Measurements from ENCODE around the gene PLEKHA1. TPM values are rescaled to one million over a fixed set of nuclear protein-coding genes. Genes with fewer than 3 reads are reported as not detected.
A peak's percentile ranks its signal among the peaks of the same experiment; 100 is the strongest.

The PLEKHA1 gene
- total RNA-seq, 1 donor from 2014 or later, result 50.4 TPM

DNA sequence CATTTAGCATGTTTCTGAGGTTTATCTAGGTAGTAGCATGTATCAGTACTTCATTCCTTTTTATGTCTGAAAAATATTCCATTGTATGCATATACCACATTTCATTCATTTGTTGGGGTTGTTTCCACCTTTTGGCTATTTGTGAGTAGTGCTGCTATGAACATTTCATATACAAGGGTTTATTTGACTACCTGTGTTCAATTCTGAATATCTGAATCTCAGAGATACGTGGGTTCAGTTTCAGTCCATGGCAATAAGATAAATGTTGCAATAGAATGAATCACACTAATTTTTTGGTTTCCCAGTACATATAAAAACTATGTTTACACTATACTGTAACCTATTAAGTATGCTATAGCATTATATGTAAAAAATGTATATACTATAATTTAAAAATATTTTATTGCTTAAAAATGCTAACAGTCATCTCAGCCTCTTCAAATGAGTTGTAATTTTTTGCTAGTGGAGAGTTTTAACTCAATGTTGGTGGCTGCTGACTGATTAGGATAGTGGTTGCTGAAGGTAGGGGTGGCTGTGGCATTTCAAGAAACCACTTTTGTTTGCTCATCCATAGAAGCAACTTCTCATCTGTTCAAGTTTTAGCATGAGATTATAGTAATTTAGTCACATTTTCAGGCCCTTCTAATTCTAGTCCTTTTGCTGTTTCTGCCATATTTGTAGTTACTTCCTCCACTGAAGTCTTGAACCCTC lies 13.9 kb downstream of the PLEKHA1 start:
- H3K4me1 ChIP-seq, result peaks cover 62% of the 10 kb centered on the region
- no peak for TF ChIP-seq CTCF (IDR thresholded peaks at IDR 0.05; ENCODE audit: borderline replicate concordance)
- DNase-seq, result no peak
- H3K9me3 ChIP-seq (replicated peaks), result peaks cover 4% of the 10 kb centered on the region
- H3K27me3 ChIP-seq (ENCODE audit: low read depth), result no peaks in the 10 kb centered on the region
- intact Hi-C loops (cut with micrococcal nuclease), result no loop called here
- H3K27ac ChIP-seq (replicated peaks), result no peak overlapping the region
- H3K36me3 ChIP-seq, result peaks cover 5% of the 10 kb centered on the region
- no peak overlapping the region for H3K4me3 ChIP-seq

DNA sequence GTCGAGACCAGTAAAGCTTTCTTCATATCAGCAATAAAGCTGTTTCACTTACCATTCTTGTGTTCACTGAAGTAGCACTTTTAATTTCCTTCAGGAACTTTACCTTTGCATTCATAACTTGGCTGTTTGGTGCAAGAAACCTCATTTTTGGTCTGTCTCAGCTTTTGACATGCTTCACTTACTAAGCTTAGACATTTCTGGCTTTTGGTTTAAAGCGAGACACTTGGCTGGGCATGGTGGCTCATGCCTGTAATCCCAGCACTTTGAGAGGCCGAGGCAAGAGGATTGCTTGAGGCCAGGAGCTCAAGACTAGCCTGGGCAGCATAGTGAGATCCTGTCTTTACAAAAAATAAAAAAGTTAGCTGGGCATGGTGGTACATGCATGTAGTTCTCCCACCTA lies 15.8 kb downstream of the PLEKHA1 start:
- Histone ChIP-seq H3K4me1 (peaks cover 66% of the 10 kb centered on the region), H3K27ac (replicated peaks) (peak overlapping the region; percentile 10), H3K27me3 (ENCODE audit: low read depth) (no peaks in the 10 kb centered on the region), H3K9me3 (replicated peaks) (peaks cover 4% of the 10 kb centered on the region), H3K36me3 (peaks cover 22% of the 10 kb centered on the region), H3K4me3 (no peak overlapping the region)
- intact Hi-C loops (cut with micrococcal nuclease), result no loop called here
- no peak for DNase-seq
- TF ChIP-seq CTCF (IDR thresholded peaks at IDR 0.05; ENCODE audit: borderline replicate concordance), result no peak

DNA sequence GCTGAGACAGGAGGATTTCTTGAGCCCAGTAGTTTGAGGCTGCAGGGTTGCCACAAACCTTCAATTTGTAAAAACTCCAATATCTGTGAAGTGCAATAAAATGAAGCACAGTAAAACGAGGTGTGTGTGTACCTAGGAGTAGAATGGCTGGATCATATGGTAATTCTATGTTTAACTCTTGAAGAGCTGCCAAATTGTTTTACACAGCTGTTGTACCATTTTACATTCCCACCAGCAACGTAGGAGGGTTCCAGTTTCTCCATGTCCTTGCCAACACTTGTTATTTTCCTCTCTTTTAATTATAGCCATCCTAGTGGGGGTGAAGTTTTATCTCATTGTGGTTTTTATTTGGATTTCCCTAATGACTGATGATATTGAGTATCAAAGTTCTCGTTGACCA lies 16.2 kb downstream of the PLEKHA1 start:
- Histone ChIP-seq H3K27ac (replicated peaks) (peak overlapping the region; percentile 10), H3K4me1 (peaks cover 63% of the 10 kb centered on the region), H3K9me3 (replicated peaks) (peaks cover 4% of the 10 kb centered on the region), H3K27me3 (ENCODE audit: low read depth) (no peaks in the 10 kb centered on the region), H3K36me3 (peaks cover 26% of the 10 kb centered on the region), H3K4me3 (no peak overlapping the region)
- no peak for DNase-seq
- TF ChIP-seq CTCF (IDR thresholded peaks at IDR 0.05; ENCODE audit: borderline replicate concordance), result no peak
- intact Hi-C loops (cut with micrococcal nuclease), result no loop called here

DNA sequence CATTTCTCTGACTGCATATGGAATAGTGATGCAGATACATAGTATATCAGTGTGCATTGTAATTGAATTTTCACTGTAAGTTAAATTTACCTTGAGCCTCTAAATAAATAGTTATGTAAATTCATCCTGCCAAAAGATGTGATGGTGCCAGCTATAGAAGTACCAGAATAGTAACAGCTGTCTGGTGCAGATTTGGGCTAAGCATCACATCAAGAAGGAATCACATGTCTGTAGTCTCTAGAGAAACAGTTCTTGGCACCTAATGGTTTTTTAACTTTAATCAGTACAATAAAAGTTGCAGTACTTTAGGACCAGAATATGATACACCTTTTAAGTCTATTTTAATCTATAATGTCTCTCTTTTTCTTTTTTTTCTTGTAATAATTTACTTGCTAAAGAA lies 17.4 kb downstream of the PLEKHA1 start:
- no peak for DNase-seq
- TF ChIP-seq CTCF (IDR thresholded peaks at IDR 0.05; ENCODE audit: borderline replicate concordance), result no peak
- Histone ChIP-seq H3K36me3 (peaks cover 32% of the 10 kb centered on the region), H3K4me3 (no peak overlapping the region), H3K27ac (replicated peaks) (peak overlapping the region; percentile 74), H3K27me3 (ENCODE audit: low read depth) (no peaks in the 10 kb centered on the region), H3K9me3 (replicated peaks) (peaks cover 4% of the 10 kb centered on the region), H3K4me1 (peaks cover 53% of the 10 kb centered on the region)
- intact Hi-C loops (cut with micrococcal nuclease), result no loop called here

DNA sequence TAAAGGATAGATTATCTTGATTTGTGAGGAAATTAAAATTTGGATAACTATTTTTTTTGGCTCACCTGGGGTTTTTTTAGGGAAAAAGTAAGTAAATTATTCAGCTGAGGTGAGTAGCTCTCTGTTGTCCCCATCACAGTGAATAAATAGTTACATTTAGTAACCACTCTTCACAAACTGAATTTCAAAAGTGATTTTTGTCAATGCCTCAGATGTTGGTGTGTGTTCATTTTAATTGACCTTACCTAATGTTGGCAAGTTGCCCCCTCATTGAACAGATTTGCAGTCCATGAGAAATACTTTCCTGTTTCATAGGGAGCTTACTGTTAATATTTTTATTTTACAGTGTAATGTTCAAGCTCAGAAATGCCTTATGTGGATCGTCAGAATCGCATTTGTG lies 18.3 kb downstream of the PLEKHA1 start:
- peaks cover 54% of the 10 kb centered on the region for H3K4me1 ChIP-seq
- TF ChIP-seq CTCF (IDR thresholded peaks at IDR 0.05; ENCODE audit: borderline replicate concordance), result no peak
- DNase-seq, result no peak
- H3K27ac ChIP-seq (replicated peaks), result peak overlapping the region; percentile 74
- no peak overlapping the region for H3K4me3 ChIP-seq
- no peaks in the 10 kb centered on the region for H3K27me3 ChIP-seq (ENCODE audit: low read depth)
- intact Hi-C loops (cut with micrococcal nuclease), result no loop called here
- peaks cover 4% of the 10 kb centered on the region for H3K9me3 ChIP-seq (replicated peaks)
- H3K36me3 ChIP-seq, result peaks cover 42% of the 10 kb centered on the region
